ENCODE measurements around the gene SOD3. TPM values are rescaled to one million over a fixed set of nuclear protein-coding genes. Genes with fewer than 3 reads are reported as not detected.

The SOD3 gene
- total and polyA plus RNA-seq, 2 of the 4 experiments (the other 2 are of a cell fraction) = 0.36 to 5.8 TPM

DNA sequence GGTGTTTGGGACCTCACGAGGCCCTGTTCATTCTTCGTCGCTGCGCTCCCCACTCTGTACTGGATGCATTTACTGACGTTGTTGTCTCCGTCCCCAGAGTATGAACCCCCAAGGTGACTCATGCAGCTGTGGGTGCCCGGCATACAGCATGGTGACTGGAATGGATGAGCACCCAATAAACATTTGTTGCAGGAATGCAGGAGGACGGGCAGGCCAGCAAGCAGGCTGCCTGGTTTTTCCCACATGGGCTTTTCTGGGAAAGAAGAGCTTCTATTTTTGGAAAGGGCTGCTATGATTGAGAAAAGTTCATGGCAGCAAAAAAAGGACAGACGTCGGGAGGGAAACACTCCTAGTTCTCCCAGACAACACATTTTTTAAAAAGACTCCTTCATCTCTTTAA is 893 bp upstream of the SOD3 start:
- Histone ChIP-seq H3K4me1 (ENCODE audit: control insufficient read depth, insufficient read depth, low read length) (peaks cover 9% of the 10 kb centered on the region), H2AK9ac (replicated peaks; ENCODE audit: low read depth, low read length, poor library complexity) (no peak overlapping the region), H3K4ac (ENCODE audit: low read depth, low read length) (peak overlapping the region; percentile 68; the same call in 1 of the 2 replicates), H3K4me2 (ENCODE audit: low read depth, low read length) (peak overlapping the region; percentile 42; the same call in 1 of the 2 replicates), H3K9ac (ENCODE audit: low read depth, low read length) (no peak overlapping the region), H4K8ac (ENCODE audit: low read depth in 2 of 2, low read length in 2 of 2) (peak overlapping the region in 1 of 2 experiments; percentile 78; a peak in 1 of 4 replicates), H4K5ac (ENCODE audit: low read depth, low read length) (no peak overlapping the region), H2BK5ac (ENCODE audit: low read depth, low read length, poor library complexity, severe bottlenecking) (peak overlapping the region; percentile 40), H2BK120ac (ENCODE audit: low read depth, low read length) (peak overlapping the region; percentile 82), H3K27me3 (ENCODE audit: control insufficient read depth, insufficient read depth, low read length) (no peaks in the 10 kb centered on the region; the same call in 1 of the 2 replicates), H3K79me1 (ENCODE audit: low read depth in 1 of 2, low read length in 2 of 2) (no peaks in the 10 kb centered on the region), H3K4me3 (ENCODE audit: insufficient read depth, low read depth, low read length) (no peak overlapping the region), H3K56ac (ENCODE audit: extremely low read depth, insufficient read depth, low read length) (0 out of 2 replicates have a peak overlapping the region, but pooled peaks have one; percentile 1), H3K36me3 (ENCODE audit: control insufficient read depth, insufficient read depth, low read length) (no peaks in the 10 kb centered on the region; the same call in 1 of the 2 replicates), H3K23ac (ENCODE audit: low read depth, low read length) (no peak overlapping the region), H2AK5ac (ENCODE audit: low read depth, low read length) (peak overlapping the region; percentile 88; the same call in 1 of the 2 replicates), H2AFZ (replicated peaks; ENCODE audit: low read length, poor library complexity) (peak overlapping the region; percentile 74), H3K9me3 (ENCODE audit: control insufficient read depth, insufficient read depth, low read length) (no peaks in the 10 kb centered on the region), H3K18ac (ENCODE audit: low read depth, low read length) (peak overlapping the region; percentile 26; the same call in 1 of the 2 replicates), H2BK15ac (ENCODE audit: low read depth, low read length) (peak overlapping the region; percentile 41; the same call in 1 of the 3 replicates), H4K91ac (ENCODE audit: insufficient read depth, low read depth, low read length) (0 out of 2 replicates have a peak overlapping the region, but pooled peaks have one; percentile 39), H3K27ac (ENCODE audit: insufficient read depth, low read length) (no peak overlapping the region), H4K20me1 (ENCODE audit: insufficient read depth, low read length) (no peaks in the 10 kb centered on the region), H3K9me1 (ENCODE audit: insufficient read depth, low read length) (peaks cover 8% of the 10 kb centered on the region), H2BK20ac (ENCODE audit: low read depth, low read length) (peak overlapping the region; percentile 63; the same call in 1 of the 2 replicates), H3K14ac (replicated peaks; ENCODE audit: low read depth, low read length) (peak overlapping the region; percentile 70; the same call in 1 of the 2 replicates)
- ChIA-PET POLR2A (ENCODE audit: unreplicated experiment) (no interaction called here), CTCF (interaction anchor here (0.6 to 2.0 kb wide), 3 partner anchors 12 to 212 kb away, joined by 3 to 8 read pairs (median 3); no protein-coding TSS in a partner anchor)
- TF ChIP-seq FOS (IDR thresholded peaks at IDR 0.05; ENCODE audit: low read depth, low read length) (peak; percentile 49; the same call in 1 of the 2 replicates), NFE2L2 (IDR thresholded peaks at IDR 0.05; ENCODE audit: low read depth, low read length) (no peak), MXI1 (IDR thresholded peaks at IDR 0.05; ENCODE audit: borderline replicate concordance, low read depth, low read length) (0 out of 2 replicates have a peak, but pooled peaks have one; percentile 17)
- intact Hi-C loops (cut with micrococcal nuclease) = loop anchor here (10.0 kb wide), 1 partner anchor 320 kb away; no protein-coding TSS in a partner anchor
- ATAC-seq (ENCODE audit: low read depth) = no peak
- WGBS, 2 experiments (ENCODE audit: extremely low coverage in 2 of 2, insufficient read length in 1 of 2) = 0% methylated on average over 1 of the region's 10 CpGs; no CpG with 5 or more reads in 1 of the 2 experiments
- dilution Hi-C loops (cut with HindIII; ENCODE audit: low sequenced_read_pairs, unreplicated experiment) = no loop called here
- DNase-seq = peak; percentile 72
- in situ Hi-C loops (cut with MboI; ENCODE audit: low sequenced_read_pairs) = no loop called here
- BruUV-seq (replicated peaks) = no TSS peak
